Fibroblast of skin of right quadriceps (primary cell): Measurements from ENCODE around the gene IGF2BP3.
"Not testable (repeated sequence)": the region's sequence is repeated elsewhere in the genome, so short reads cannot be mapped to it uniquely, and the experiment has no call there.

ENCODE experiments used
- DNase-seq: peaks from one replicate; pipeline ENCODE4 v3.0.0-alpha.2; 2013

The IGF2BP3 gene

DNA sequence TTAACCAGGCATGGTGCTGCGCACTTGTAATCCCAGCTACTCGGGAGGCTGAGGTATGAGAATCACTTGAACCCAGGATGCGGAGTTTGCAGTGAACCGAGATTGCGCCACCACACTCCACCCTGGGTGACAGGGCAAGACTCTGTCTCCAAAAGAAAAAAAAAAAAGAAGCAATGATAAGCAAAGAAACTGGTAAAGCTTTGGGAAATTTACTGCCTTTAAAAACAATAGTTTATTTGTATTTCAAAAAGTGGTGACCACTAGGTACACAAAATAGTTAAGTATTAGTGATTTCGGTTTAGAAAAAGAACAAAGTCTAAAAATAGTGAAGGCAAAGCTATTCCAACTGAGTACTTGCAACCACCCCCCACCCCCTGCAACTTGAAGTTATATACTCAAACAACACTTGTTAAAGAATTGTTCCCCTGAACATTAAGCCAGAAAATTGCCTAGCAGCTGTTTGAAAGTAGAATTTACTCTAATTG lies 133.4 kb downstream of the IGF2BP3 start:
- no peak for DNase-seq

DNA sequence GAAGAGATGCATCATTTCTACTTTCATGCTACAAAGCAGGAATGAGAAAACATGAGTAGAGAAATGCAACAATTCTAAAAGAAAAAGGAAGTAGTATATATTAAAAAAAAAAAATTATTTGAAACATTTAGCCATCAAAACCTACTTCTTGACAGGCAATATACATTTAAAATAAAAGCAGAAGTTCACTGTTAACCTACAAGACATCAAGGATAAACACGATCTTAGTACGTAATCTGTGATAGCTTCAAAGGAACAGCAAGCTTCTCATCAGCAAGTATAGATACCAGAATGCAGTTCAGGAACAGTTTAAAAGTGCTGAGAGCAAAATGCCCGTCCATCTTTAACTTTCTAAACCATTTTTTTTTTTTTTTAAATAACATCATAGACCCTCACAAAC lies 134.2 kb downstream of the IGF2BP3 start:
- no peak for DNase-seq

DNA sequence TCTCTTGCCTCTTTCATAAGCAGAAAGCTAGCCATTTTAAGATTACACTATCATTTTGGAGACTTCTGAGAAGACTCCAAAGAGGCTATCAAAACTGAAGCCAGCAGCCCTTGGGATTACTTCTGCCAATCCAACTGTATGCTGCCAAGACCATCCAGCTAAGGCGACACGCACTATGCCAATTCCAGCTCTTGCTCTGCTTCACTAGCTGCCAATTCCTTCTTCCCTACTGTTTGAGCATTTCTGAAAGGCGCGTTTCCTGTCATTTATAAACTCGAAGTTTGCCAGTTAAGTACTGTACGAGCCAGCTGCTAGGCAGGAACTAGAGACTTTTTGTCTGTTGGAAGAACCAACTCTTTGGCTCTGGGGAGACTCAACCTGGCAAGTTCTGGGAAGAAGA lies 134.7 kb downstream of the IGF2BP3 start:
- DNase-seq: no peak

DNA sequence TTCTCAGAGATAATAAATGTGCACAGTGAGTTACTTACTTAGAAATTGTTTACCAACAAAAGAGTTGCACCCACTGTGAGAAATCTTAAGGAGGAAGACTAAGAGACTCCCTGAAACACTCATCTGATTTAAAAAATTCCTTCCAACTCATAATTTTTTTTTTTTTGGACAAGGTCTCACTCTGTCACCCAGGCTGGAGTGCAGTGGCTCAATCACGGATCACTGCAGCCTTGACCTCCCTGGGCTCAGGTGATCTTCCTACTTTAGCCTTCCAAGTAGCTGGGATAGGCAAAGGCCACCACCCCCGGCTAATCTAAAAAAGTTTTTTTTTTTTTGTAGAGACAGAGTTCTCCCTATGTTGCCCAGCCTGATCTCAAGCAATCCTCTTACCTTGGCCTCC lies 135.2 kb downstream of the IGF2BP3 start:
- no peak for DNase-seq

DNA sequence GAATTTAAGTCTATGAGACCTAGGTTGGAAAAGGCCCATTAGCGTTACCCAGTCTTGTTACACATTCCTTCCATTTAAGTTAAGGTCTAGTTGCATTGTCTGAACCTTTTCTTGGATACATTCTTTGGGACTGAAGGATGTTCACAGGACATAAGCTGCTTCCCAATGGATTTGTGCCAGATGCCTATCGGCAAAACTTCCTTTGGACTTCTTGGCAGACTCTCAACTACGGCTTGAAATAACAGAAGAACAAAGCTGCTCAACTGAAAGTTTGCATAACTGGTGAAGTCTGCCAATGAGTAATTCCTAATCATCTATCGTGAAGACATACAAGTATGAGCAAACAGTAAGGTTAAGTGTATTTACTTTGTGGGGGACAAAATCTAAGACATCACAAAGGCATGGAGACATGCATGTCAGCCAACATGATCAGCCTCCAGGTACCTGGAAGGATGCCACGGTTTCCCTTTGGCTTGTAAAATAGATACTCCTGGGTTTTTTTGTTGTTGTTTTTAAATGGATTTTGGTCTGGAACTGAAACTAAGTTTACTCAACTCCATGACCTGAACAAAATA lies 135.7 kb downstream of the IGF2BP3 start:
- peak; percentile 98 for DNase-seq

DNA sequence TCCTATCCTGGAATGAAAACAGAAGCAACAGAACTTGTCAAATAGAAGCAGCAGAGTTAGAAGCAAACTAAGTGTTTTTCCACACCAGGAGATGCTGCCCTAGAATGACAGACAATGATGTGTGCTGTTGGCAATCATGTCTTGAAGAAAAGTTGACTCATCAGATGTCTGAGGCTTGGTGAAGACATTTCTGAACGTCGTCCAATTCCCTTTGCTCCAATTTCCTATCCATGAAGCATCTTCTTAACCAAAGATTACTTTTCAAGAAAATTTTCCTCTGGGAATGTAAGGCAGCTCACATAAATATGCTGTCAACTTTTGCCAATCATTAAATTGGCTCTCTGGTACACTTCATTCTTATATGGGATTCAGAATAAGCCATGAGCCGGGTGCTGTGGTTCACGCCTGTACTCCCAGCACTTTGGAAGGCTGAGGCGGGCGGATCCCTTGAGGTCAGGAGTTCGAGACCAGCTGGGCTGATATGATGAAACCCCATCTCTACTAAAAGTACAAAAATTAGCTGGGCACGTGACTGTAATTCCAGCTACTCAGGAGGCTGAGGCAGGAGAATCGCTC lies 136.5 kb downstream of the IGF2BP3 start:
- peak; percentile 95 for DNase-seq

DNA sequence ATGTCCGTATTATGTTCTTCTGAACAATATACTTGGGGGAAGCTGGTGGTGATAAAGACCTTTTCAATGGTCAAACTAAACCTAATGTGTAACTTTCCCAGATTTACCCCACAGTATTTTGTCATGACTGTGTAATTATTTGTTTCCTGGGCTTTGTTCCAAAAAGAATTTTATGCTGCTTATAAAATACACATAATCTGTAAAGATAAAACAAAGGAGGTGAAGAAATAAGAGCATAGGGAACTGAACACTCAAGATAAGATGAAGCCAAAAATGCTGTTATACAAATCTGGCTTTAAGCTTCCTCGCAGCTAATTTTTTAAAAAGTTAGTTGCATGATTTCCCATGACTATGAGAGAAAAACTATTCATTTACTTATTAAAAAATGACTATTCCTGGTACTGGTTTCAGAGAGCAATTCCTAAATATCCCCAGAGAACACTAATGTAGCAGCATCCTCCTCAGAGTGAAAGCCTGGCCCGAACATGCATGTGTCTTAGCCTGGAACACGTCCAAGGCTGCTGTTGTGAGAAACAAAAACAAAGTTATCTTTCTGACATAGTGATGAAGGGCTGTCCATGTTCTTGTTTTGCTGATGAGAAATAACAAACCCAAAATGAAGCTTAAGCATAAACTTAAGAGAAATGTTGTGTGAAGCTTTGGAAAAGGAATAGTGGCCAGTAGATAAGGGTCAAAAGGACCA lies 137.2 kb downstream of the IGF2BP3 start:
- DNase-seq: peak; percentile 34

DNA sequence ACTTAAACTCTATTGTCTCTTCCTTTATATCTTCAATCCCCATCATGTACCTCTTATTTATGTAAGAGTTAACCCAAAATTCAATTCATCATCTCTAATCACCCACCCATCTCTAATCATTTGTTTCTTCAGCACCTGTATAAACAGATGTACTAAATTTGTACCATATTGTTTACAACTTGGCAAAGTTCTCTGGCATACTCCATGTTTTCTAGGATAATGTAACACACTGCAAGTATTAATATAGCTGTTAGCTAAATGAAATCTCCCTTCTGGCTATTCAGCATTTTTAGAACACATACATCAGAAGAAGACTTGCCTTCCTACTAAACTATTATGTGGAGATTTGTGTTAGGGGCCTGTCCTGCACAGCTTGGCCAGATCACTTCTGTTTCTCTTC lies 138.1 kb downstream of the IGF2BP3 start:
- DNase-seq: no peak

DNA sequence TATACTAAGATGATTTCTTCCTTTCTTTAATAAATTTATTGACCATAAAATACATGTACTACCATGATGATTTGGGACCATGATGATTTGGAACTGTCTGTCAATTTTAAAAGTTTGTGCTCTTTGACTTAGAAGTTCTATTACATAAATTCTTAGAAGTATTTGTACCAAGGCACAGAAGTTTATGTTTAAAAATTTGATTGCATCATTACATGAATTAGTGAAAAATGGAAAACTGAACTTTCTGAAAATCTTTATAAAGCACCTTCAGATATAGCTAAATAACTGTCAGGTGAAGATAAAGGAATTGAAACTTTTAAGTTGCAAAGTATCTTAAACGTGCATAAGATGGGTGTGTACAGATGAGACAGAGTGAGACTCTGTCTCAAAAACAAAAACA lies 139.2 kb downstream of the IGF2BP3 start:
- no peak for DNase-seq

DNA sequence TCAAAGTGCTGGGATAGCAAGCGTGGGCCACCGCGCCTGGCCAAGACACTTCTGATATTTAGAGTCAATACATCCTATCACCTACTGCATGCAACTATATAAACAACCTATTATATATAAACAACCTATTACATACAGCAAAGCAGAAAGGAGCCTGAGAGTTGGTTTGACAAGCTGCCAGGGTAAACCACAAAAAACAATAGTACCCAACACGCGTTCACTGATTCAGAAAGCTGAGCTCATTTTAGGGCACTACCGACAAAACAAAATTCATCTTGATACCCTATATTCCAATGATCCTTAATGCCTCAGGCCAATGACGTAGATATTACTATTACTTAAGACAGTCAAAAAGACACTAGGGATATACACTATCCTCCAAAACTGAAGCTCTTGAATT lies 154.9 kb downstream of the IGF2BP3 start:
- DNase-seq: no peak

DNA sequence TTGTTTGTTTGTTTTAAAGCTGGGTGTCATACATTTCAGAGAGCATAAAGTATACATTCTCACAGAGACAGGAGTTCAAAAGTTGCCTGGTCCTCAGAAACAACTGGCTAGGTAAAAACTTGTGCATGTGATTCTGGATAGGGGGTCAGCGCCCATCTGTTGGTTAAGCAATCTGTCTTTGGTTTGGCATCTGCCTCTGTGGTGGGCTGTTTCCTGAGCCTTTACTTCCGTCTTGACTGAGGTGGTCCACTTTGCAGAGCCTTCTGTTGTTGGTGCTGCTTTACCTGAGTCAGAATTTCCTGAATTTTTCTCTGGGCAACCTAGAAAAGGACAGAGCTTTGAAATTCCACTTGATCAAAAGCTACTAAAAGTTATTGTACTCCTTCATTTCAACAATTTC lies 158.2 kb downstream of the IGF2BP3 start:
- DNase-seq: not testable (repeated sequence)

DNA sequence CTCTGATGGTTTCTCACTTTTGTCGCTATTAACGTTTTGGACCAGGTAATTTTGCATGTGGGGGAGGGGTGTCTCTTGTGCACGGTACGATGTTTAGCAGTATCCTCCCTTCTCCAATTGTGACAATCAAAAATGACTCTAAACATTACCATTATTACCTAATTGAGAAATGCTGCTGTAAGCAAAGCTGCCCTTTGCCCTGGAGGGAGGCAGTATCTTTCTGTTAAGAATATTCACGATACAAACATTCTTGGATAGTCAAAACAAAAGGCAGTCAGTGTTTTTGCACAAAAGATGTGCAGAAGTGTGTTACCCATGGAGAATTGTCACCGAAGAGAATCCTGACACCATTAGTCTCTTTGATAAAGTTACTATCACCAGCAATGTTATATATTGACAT lies 161.5 kb downstream of the IGF2BP3 start:
- DNase-seq: no peak

DNA sequence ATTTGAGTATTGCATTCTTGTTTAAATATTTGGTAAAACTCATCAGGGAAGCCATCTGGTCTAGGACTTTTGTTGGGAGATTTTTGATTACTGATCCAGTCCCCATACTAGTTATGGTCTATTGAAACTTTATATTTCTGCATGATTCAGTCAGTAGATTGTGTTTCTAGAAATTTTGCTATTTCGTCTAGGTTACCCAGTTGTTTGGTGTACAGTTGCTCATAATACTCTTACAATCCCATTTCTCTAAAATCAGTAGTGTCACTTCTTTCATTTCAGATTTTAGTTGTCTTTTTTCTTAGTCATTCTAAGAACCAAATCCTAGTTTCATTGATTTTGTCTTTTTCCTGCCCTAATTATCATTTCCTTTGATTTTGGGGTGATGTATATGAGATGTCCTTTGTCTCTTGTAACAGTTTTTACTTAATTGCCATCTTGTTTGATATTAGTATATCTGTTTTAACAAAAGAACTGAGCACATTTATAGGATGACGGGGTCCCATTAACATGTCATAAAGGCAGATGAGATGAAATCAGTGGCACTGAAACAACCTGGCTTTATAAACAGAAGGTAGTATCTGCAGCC lies 163.3 kb downstream of the IGF2BP3 start:
- DNase-seq: no peak

DNA sequence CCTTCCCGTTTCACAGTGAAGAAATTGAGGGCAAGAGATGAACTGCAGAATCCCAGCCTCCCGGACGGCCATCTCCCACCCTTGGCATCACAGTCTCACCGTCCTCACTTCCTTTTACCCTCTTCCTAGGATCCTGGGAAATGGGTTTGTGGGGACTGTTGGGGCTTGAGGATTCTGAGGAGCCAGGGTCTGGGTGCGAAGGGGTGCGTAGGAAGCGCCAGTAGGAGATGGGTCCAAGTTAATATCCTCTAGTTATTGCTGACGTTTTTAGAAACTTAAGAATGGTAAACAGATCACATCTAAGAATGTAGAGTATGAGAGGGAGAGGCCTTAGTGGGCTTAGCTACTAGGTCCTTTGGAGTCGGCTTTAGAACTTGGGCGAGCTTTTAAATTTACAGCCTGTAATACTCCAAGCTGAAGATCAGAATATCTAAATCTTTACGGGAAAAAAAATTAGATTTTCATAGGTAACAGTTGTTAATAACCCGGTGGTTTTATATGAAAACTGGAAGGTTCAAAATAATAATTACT lies 170.5 kb downstream of the IGF2BP3 start:
- no peak for DNase-seq

DNA sequence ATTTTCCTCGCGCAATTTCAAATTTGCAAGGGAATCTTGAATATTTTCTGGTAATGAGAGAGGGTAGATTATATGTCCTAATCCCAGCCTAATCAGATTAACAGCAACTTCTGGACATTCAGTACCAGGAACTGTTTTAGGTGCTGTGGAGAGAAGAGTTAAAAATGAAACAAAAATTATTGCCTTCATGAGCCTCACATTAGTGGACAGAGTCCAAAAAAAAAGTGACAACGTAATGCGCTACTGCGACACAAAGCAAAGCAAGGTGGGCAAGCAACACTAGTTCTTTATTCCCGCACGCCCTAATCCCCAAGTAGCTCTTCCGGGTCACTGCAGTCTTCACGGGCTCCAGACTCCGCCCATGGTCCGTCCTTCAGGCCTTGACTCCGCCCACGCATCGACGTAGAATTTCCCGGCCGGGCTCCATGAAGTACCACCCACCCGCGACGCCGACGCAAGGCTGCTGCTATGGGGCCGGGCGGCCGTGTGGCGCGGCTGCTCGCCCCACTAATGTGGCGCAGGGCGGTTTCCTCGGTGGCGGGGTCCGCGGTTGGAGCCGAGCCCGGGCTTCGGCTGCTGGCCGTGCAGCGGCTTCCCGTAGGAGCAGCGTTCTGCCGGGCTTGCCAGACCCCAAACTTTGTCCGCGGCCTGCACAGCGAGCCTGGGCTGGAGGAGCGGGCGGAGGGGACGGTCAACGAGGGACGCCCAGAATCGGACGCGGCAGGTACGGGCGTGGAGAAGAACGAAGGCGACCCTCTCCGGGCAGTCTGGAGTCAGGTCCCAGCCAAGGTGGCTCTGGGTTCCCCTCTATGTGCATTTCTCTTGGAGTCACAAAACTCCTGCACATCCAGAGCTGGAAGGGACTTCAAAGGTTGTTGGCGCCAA lies 171.2 kb downstream of the IGF2BP3 start, which contains the start of gene MALSU1:
MALSU1 (plus strand) TSS at position 455 of the 885 bp plus-strand sequence; CDS start at position 469, 14 bp downstream.
- peak; percentile 96 for DNase-seq

DNA sequence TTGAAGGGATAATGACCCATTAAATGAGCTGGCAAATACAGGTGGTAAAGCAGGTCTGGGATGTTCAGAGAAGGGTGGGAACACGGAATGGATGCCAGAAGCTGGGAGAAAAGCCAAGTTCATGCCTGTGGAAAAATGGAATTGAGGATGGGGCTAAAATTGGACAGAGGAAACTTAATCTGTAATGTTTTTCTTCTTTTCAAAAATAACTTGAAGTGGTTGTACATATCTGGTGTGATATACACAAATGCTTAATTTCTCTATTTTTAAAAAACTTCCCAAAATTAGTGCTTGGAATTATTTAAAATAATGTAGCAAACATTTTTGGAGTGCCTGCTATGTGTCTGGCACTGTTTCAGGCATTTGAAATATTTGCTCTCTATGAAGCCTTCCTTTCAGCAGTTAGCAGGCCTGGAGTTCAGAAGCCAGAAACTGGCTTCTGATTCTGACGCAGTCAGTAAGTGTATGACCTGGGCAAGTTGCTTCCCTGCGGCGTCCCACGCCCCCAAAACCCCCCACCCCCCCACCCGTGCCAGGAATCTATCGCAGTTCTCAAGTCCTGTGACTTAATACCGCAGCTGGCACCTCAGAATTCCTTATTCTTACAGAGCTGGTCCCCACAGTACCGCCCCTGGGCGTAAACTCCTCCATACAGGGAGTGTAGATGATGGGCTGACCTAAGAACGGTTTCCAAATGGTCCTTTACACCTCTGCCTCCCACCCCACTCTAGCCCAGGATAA lies 172.0 kb downstream of the IGF2BP3 start:
- peak; percentile 73 for DNase-seq

DNA sequence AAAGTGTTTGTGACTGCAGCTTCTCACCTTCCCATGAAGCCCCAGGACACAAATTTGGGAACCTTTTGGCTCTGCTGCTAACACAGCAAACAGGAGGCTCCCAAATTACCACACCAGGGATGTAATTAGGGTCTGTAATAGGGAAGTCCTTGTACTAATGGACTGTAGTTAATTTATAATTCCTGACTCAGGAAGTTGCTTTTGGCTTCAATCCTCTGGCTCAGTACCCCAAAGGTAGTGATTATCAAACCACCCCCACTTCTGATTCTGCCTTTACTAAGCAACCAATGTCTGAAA lies 174.9 kb downstream of the IGF2BP3 start:
- DNase-seq: no peak

DNA sequence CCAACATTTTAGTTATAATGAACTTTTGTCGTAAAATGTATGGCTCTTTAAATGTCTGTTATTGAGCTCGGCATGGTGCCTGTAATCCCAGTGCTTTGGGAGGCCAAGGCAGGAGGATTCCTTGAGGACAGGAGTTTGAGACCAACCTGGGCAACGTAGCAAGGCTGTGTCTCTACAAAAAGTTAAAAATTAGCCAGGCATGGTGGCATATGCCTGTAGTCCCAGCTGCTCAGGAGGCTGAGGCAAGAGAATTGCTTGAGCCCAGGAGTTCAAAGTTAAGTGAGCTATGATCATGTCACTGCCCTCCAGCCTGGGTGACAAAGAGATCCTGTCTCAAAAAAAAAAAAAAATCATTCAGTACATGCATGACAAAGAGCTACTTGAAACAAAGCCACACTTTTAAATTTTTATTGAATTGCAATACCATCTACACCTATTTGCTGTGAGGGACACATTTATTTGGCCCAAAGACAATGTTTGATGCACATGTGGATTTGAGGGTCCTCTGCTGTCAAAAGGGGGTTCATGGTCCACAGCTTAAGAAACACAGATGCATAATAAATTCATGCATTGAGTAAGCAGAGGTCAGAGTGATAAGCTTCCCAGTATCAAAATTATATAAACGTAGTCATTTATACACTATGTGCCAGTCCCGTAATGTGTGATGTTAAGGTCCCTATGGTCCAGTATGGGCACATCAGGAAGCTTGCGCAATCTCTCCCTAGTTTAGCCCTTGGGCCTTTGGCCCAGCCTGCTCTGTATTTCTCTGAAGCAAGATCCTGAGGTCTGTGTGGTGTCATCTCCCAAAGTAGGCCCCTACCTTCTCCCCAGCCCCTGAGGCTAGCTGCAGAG lies 175.5 kb downstream of the IGF2BP3 start:
- DNase-seq: no peak

DNA sequence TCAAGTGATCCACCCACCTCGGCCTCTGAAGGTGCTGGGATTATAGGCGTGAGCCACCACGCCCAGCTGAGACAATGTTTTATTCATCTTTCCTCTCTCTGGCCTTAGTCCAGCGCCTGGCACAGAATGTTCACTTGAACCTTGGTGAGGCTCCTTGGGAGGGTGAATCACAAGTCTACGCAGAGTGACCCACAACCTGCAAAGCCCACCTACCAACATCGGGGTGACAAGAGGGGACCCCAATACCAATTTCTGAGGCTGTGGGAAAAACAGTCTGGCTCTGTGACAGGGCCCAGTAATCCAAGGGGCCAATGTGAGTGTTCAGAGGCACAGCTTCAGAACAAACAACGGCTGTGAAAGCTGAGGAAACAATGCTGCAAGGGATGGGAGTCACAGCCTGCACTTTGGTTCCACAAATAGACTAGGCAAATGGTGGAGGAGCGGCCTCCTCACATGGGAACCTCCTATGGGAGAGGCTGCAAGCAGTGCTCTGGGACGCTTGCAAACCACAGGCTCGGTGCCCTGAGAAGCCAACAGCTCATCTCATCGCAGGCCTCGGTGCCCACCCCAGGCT lies 176.7 kb downstream of the IGF2BP3 start:
- DNase-seq: no peak

DNA sequence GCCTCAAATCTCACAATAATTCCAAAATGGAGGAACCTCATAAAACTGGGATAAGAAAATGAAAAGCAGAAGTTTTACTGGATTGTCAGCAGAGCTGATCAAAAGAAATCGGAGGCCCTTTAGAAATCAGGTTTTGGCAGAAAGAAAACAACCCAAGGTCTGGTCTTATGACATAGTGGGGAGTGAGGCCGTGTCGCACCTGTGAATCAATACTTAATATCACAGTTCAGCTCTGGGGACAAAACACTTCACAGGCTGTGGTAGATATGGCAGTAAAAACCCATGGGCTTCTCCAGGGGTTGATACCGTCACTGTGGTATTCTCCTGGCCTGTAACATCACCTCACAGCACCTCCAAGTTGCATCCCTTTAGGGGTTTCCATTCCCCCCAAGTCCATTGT lies 177.7 kb downstream of the IGF2BP3 start:
- no peak for DNase-seq
